GM12874 (cell line): ENCODE results near the gene TRIM62.

Source experiments
- CTCF ChIP-seq: IDR thresholded peaks from 2 replicates; pipeline ENCODE4 v1.5.1; 2011; ENCODE audit warnings: low read depth, mild to moderate bottlenecking, control low read depth, low read length, moderate library complexity; ENCODE audit not compliant: insufficient read depth

Gene TRIM62

GRCh38 chr1:33188572-33189275, 6.9 kb upstream of the TRIM62 start:
- TF ChIP-seq CTCF: no peak

GRCh38 chr1:33186936-33187335, 5.1 kb upstream of the TRIM62 start:
- TF ChIP-seq CTCF: no peak

- TF ChIP-seq CTCF: no peak
Measured at GRCh38 chr1:33185541-33185940, 3.7 kb upstream of the TRIM62 start.

- no peak for TF ChIP-seq CTCF
Measured at GRCh38 chr1:33183306-33183705, 1.5 kb upstream of the TRIM62 start.

- TF ChIP-seq CTCF: no peak
Measured at GRCh38 chr1:33182896-33183295, 1.1 kb upstream of the TRIM62 start.

GRCh38 chr1:33182401-33182841, 578 bp upstream of the TRIM62 start:
- TF ChIP-seq CTCF: no peak

GRCh38 chr1:33180911-33181890, 642 bp downstream of the TRIM62 start:
- 0 out of 2 replicates have a peak, but pooled peaks have one; percentile 2 for TF ChIP-seq CTCF
